Measurements from ENCODE around the gene OR7A17.

The OR7A17 gene

DNA sequence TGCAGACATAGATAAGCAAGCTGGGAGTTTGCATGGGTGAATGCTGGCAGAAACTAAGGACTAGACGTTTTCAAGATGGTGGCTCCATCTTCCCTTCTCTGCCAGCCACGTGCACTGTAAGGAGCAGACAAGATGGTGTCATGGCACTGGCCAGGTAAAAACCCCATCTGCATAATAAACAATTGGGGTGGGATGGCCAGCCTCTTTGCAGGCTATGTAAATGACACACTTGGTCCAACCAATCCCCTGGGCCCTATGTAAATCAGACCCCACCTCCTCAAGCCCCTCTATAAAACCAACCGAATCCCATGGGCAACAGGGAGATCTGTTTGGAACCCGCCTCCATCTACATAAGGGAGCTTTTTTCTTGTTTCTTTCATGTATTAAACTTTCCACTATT, 48.5 kb downstream of the OR7A17 start:
- DNase-seq = no peak
- no peak overlapping the region for H3K27ac ChIP-seq (ENCODE audit: insufficient read depth in 1 of 2, low read depth in 1 of 2, low read length in 2 of 2, poor library complexity in 1 of 2, severe bottlenecking in 2 of 2)
- H3K36me3 ChIP-seq (ENCODE audit: control insufficient read depth in 4 of 4, insufficient read depth in 4 of 4, low read length in 3 of 4) = no peaks in the 10 kb centered on the region
- ChIA-PET POLR2A (no interaction called here), CTCF (no interaction called here)
- 100% methylated on average over 4 of the region's 4 CpGs for WGBS (ENCODE audit: insufficient coverage)
- H3K27me3 ChIP-seq (replicated peaks in 2 of 5; ENCODE audit: control insufficient read depth in 4 of 5, insufficient read depth in 5 of 5, low read length in 4 of 5) = peaks cover 0 to 2% (median 0%) of the 10 kb centered on the region in 5 experiments
- no peak overlapping the region for H3K4me3 ChIP-seq (ENCODE audit: control insufficient read depth in 1 of 7, extremely low read depth in 1 of 7, insufficient read depth in 4 of 7, low read depth in 2 of 7, low read length in 6 of 7)
- no peaks in the 10 kb centered on the region for H3K4me1 ChIP-seq (ENCODE audit: control extremely low read depth in 1 of 4, control insufficient read depth in 4 of 4, insufficient read depth in 4 of 4, low read length in 3 of 4)
- no peaks in the 10 kb centered on the region for H3K9me3 ChIP-seq (ENCODE audit: control extremely low read depth in 1 of 5, control insufficient read depth in 4 of 5, insufficient read depth in 2 of 5, low read depth in 1 of 5, low read length in 4 of 5)

DNA sequence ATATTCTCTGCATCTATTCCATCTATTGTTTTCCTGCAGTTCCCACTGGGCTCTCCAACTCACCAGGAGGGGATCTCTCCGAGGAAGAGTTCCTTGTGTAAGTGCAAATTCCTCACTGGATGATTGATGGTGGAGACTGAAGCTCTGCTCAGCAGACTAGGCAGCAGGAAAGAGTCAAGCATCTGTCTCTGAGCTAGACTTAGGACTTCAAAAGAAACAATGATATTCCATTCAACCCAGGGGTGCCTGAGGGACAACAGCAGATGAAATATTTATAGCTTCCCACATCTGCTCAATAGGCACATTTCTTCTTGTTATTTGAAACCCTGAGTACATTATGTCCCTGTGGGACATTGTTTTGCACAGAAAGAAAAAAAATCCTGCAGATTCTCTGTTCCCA, 50.9 kb downstream of the OR7A17 start, which contains the start of the genes OR7A5 and OR7C1:
Gene OR7A5, minus strand, starts transcription at position 175 of the 400 bp plus-strand sequence. CDS start 6,944 bp downstream, outside the sequence.
Gene OR7C1, minus strand, starts transcription at position 175 of the 400 bp plus-strand sequence. CDS start 35,049 bp downstream, outside the sequence.
- ChIA-PET CTCF (no interaction called here), POLR2A (no interaction called here)
- no peaks in the 10 kb centered on the region for H3K36me3 ChIP-seq (ENCODE audit: control insufficient read depth in 4 of 4, insufficient read depth in 4 of 4, low read length in 3 of 4)
- no peaks in the 10 kb centered on the region for H3K9me3 ChIP-seq (ENCODE audit: control extremely low read depth in 1 of 5, control insufficient read depth in 4 of 5, insufficient read depth in 2 of 5, low read depth in 1 of 5, low read length in 4 of 5)
- H3K27ac ChIP-seq (ENCODE audit: insufficient read depth in 1 of 2, low read depth in 1 of 2, low read length in 2 of 2, poor library complexity in 1 of 2, severe bottlenecking in 2 of 2) = no peak within 1 kb of the TSS
- WGBS (ENCODE audit: insufficient coverage) = 80% methylated on average over 1 of the region's 1 CpG
- no peaks in the 10 kb centered on the region for H3K27me3 ChIP-seq (replicated peaks in 2 of 5; ENCODE audit: control insufficient read depth in 4 of 5, insufficient read depth in 5 of 5, low read length in 4 of 5)
- H3K4me3 ChIP-seq (ENCODE audit: control insufficient read depth in 1 of 7, extremely low read depth in 1 of 7, insufficient read depth in 4 of 7, low read depth in 2 of 7, low read length in 6 of 7) = no peak within 1 kb of the TSS
- H3K4me1 ChIP-seq (ENCODE audit: control extremely low read depth in 1 of 4, control insufficient read depth in 4 of 4, insufficient read depth in 4 of 4, low read length in 3 of 4) = no peaks in the 10 kb centered on the region
- no peak for DNase-seq

GRCh38 chr19:14830702-14831101, 55.2 kb downstream of the OR7A17 start:
- peak in 1 of 3 donors; percentile 10 for DNase-seq
- Histone ChIP-seq H3K27ac (ENCODE audit: insufficient read depth in 1 of 2, low read depth in 1 of 2, low read length in 2 of 2, poor library complexity in 1 of 2, severe bottlenecking in 2 of 2) (no peak overlapping the region), H3K4me1 (ENCODE audit: control extremely low read depth in 1 of 4, control insufficient read depth in 4 of 4, insufficient read depth in 4 of 4, low read length in 3 of 4) (no peaks in the 10 kb centered on the region), H3K9me3 (ENCODE audit: control extremely low read depth in 1 of 5, control insufficient read depth in 4 of 5, insufficient read depth in 2 of 5, low read depth in 1 of 5, low read length in 4 of 5) (no peaks in the 10 kb centered on the region), H3K36me3 (ENCODE audit: control insufficient read depth in 4 of 4, insufficient read depth in 4 of 4, low read length in 3 of 4) (no peaks in the 10 kb centered on the region), H3K4me3 (ENCODE audit: control insufficient read depth in 1 of 7, extremely low read depth in 1 of 7, insufficient read depth in 4 of 7, low read depth in 2 of 7, low read length in 6 of 7) (no peak overlapping the region), H3K27me3 (replicated peaks in 2 of 5; ENCODE audit: control insufficient read depth in 4 of 5, insufficient read depth in 5 of 5, low read length in 4 of 5) (no peaks in the 10 kb centered on the region)
- POLR2A ChIA-PET = no interaction called here
- 96% methylated on average over 4 of the region's 4 CpGs for WGBS (ENCODE audit: insufficient coverage)
- CTCF ChIA-PET = no interaction called here

All from common myeloid progenitor, CD34-positive (primary cell).